OCI-LY3 (cell line): ENCODE results near the gene NPIPB8.
"Not testable (repeated sequence)": the region's sequence is repeated elsewhere in the genome, so short reads cannot be mapped to it uniquely, and the experiment has no call there.

Experiments used
- H2AFZ ChIP-seq: fragments of 200-600, 300-600 bp; shearing (Covaris generic); 2 replicates; pipeline ENCODE4 v1.6.0; 2014; ENCODE audit warnings: antibody characterized with exemption, low read depth, low read length
- H3K27ac ChIP-seq: fragments of 200-600, 300-600 bp; sonication (generic); 2 replicates; pipeline ENCODE4 v1.5.1; 2014; ENCODE audit warnings: mild to moderate bottlenecking, low read length, moderate library complexity, mixed read lengths
- H3K27me3 ChIP-seq: fragments of 200-600, 300-600 bp; sonication (generic); 2 replicates; pipeline ENCODE4 v1.6.1; 2014; ENCODE audit warnings: low read depth, low read length, mixed read lengths
- H3K36me3 ChIP-seq: fragments of 200-600, 300-600 bp; sonication (generic); replicated peaks from 2 replicates; pipeline ENCODE3; 2014; ENCODE audit warnings: low read depth, low read length, mixed read lengths
- H3K4me1 ChIP-seq: fragments of 300-600, 200-600 bp; sonication (generic); 2 replicates; pipeline ENCODE4 v1.6.1; 2014; ENCODE audit warnings: low read length, mixed read lengths
- H3K4me2 ChIP-seq: fragments of 200-600, 300-600 bp; sonication (generic); 2 replicates; pipeline ENCODE4 v1.6.1; 2014; ENCODE audit warnings: low read length, mixed read lengths
- H3K4me3 ChIP-seq: fragments of 300-600, 200-600 bp; sonication (generic); 2 replicates; pipeline ENCODE4 v1.5.1; 2014; ENCODE audit warnings: antibody characterized with exemption, mild to moderate bottlenecking, low read length, moderate library complexity
- H3K79me2 ChIP-seq: fragments of 300-600, 200-600 bp; shearing (Covaris generic); 2 replicates; pipeline ENCODE4 v1.6.1; 2014; ENCODE audit warnings: mild to moderate bottlenecking, low read length, mixed read lengths
- H3K9ac ChIP-seq: fragments of 300-600, 200-600 bp; shearing (Covaris generic); 2 replicates; pipeline ENCODE4 v1.6.0; 2014; ENCODE audit warnings: mild to moderate bottlenecking, low read length, moderate library complexity
- H3K9me3 ChIP-seq: fragments of 200-600, 300-600 bp; shearing (Covaris generic); 2 replicates; pipeline ENCODE4 v1.6.1; 2014; ENCODE audit warnings: low read length, mixed read lengths; ENCODE audit not compliant: insufficient read depth
- H4K20me1 ChIP-seq: fragments of 200-600, 300-600 bp; sonication (generic); 2 replicates; pipeline ENCODE4 v1.6.1; 2016; ENCODE audit warnings: low read length, mixed read lengths; ENCODE audit not compliant: insufficient read depth
- CTCF ChIP-seq: fragments of 200-600, 300-600 bp; sonication (generic); IDR thresholded peaks from 2 replicates; pipeline ENCODE4 v1.5.1; 2014; ENCODE audit warnings: antibody characterized with exemption, low read length, low read depth
- EZH2phosphoT487 ChIP-seq: fragments of 200-600 bp; shearing (Covaris generic); IDR thresholded peaks from 2 replicates; pipeline ENCODE4 v1.6.1; 2018; ENCODE audit warnings: antibody characterized with exemption, mixed run types, low read depth

NPIPB8 gene

DNA sequence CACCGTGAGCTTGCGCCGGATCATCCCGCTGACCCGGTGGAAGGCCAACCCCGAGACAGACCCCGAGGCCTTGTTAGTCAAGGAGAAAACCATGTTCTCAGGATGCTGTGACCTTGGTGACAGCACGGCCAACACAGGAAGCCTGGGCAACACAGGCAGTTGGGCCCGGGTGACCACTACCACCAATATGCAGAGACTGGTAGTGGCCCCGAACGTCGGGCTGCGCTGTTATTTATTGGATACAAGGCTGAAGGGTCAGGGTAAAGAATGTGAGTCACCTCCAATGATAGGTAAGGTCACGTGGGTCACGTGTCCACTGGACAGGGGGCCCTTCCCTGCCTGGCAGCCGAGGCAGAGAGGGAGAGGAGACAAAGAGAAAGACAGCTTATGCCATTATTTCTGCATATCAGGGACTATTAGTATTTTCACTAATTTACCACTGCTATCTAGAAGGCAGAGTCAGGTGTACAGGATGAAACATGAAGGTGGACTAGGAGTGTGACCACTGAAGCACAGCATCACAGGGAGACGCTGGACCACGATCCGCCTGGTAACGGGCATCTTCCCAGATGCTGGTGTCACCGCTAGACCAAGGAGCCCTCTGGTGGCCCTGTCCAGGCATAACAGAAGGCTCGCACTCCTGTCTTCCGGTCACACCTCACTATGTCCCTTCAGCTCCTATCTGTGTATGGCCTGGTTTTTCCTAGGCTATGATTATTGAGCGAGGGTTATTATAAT lies 22.2 kb upstream of the NPIPB8 start:
- not testable (repeated sequence) for H3K4me3 ChIP-seq, H3K9ac ChIP-seq
- peak; percentile 41 for TF ChIP-seq CTCF

GRCh38 chr16:28616224-28616577 lies 21.7 kb upstream of the NPIPB8 start:
- H3K27me3 ChIP-seq, H3K27ac ChIP-seq, H2AFZ ChIP-seq, H3K4me1 ChIP-seq, H3K9me3 ChIP-seq, H3K79me2 ChIP-seq, H3K4me2 ChIP-seq, H4K20me1 ChIP-seq, H3K36me3 ChIP-seq, H3K4me3 ChIP-seq, H3K9ac ChIP-seq: not testable (repeated sequence)

More for the DNA sequence above, 22.2 kb upstream of the NPIPB8 start:
- H3K27me3 ChIP-seq, H3K79me2 ChIP-seq, H4K20me1 ChIP-seq, H3K4me2 ChIP-seq, H3K36me3 ChIP-seq, H3K27ac ChIP-seq, H2AFZ ChIP-seq, H3K9me3 ChIP-seq, H3K4me1 ChIP-seq: not testable (repeated sequence)

- Histone ChIP-seq H3K79me2 (no peaks in the 10 kb centered on the region), H3K27ac (no peak overlapping the region), H3K27me3 (no peaks in the 10 kb centered on the region), H3K36me3 (no peaks in the 10 kb centered on the region), H4K20me1 (no peaks in the 10 kb centered on the region), H3K4me1 (peaks cover 9% of the 10 kb centered on the region), H3K9me3 (no peaks in the 10 kb centered on the region), H3K4me3 (no peak overlapping the region), H3K4me2 (no peak overlapping the region), H3K9ac (no peak overlapping the region), H2AFZ (no peak overlapping the region)
- no peak for TF ChIP-seq EZH2phosphoT487
- no peak for TF ChIP-seq CTCF
Observed at GRCh38 chr16:28616636-28617035, 21.2 kb upstream of the NPIPB8 start.

DNA sequence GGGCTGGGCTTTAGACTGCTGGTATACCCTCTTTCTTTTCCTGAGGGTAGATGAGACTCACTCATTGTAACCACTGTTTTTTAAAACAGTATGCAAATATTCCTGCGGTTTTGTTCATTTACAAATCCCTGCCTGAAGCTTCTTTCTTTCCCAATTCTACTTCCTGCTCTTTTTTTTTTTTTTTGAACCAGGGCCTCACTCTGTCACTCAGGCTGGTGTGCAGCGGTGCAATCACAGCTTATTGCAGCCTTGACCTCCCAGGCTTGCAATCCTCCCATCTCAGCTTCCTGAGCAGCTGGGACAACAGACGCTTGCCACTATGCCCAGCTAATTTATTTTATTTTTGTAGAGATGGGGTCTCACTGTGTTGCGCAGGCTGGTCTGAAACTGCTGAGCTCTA lies 20.0 kb upstream of the NPIPB8 start:
- Histone ChIP-seq H3K9ac (no peak overlapping the region), H3K79me2 (no peaks in the 10 kb centered on the region), H3K4me2 (peak overlapping the region; percentile 7; the same call in 1 of the 2 replicates), H4K20me1 (no peaks in the 10 kb centered on the region), H2AFZ (no peak overlapping the region), H3K9me3 (no peaks in the 10 kb centered on the region), H3K27ac (no peak overlapping the region), H3K36me3 (no peaks in the 10 kb centered on the region), H3K4me3 (no peak overlapping the region), H3K4me1 (peaks cover 9% of the 10 kb centered on the region), H3K27me3 (no peaks in the 10 kb centered on the region)
- TF ChIP-seq EZH2phosphoT487 = no peak

GRCh38 chr16:28620316-28620715 lies 17.5 kb upstream of the NPIPB8 start:
- H3K4me1 ChIP-seq, H3K9ac ChIP-seq, H4K20me1 ChIP-seq, H3K4me3 ChIP-seq, H3K9me3 ChIP-seq, H3K79me2 ChIP-seq, H3K27me3 ChIP-seq, H3K4me2 ChIP-seq, H2AFZ ChIP-seq, H3K36me3 ChIP-seq, H3K27ac ChIP-seq: not testable (repeated sequence)
